Karpas-422 (cell line): Measurements from ENCODE around the gene RAC3. TPM values are rescaled to one million over a fixed set of nuclear protein-coding genes. Genes with fewer than 3 reads are reported as not detected.

ENCODE experiments used
- DNase-seq: peaks from one replicate; pipeline ENCODE4 v3.0.0-alpha.2; 2015
- H2AFZ ChIP-seq: fragments of 200-600 bp; sonication (generic); 2 replicates; pipeline ENCODE4 v1.6.1; 2014; ENCODE audit warnings: antibody characterized with exemption, low read length, mixed read lengths
- H3K27ac ChIP-seq: fragments of 200-600 bp; sonication (generic); 2 replicates; pipeline ENCODE4 v1.5.1; 2014; ENCODE audit warnings: mild to moderate bottlenecking, low read length, moderate library complexity
- H3K27me3 ChIP-seq: fragments of 200-600 bp; sonication (generic); 2 replicates; pipeline ENCODE4 v1.6.1; 2014; ENCODE audit warnings: low read length, mixed read lengths
- H3K36me3 ChIP-seq: fragments of 200-600 bp; sonication (generic); 2 replicates; pipeline ENCODE4 v1.6.1; 2014; ENCODE audit warnings: low read length, mixed read lengths; ENCODE audit not compliant: insufficient read depth
- H3K4me1 ChIP-seq: fragments of 200-600 bp; sonication (generic); 2 replicates; pipeline ENCODE4 v1.6.1; 2014; ENCODE audit warnings: mild to moderate bottlenecking, low read length, mixed read lengths
- H3K4me2 ChIP-seq: fragments of 200-600 bp; sonication (generic); 2 replicates; pipeline ENCODE4 v1.6.1; 2014; ENCODE audit warnings: low read length, low read depth, mild to moderate bottlenecking; ENCODE audit not compliant: poor library complexity, severe bottlenecking
- H3K4me3 ChIP-seq: fragments of 200-600 bp; sonication (generic); 2 replicates; pipeline ENCODE4 v1.5.1; 2014; ENCODE audit warnings: mild to moderate bottlenecking, antibody characterized with exemption, low read length, mixed read lengths
- H3K79me2 ChIP-seq: fragments of 200-600 bp; sonication (generic); 2 replicates; pipeline ENCODE4 v1.6.1; 2014; ENCODE audit warnings: mild to moderate bottlenecking, low read length, mixed read lengths
- H3K9ac ChIP-seq: fragments of 200-600 bp; sonication (generic); 2 replicates; pipeline ENCODE4 v1.6.0; 2014; ENCODE audit warnings: low read length
- H3K9me2 ChIP-seq: fragments of 200-600 bp; sonication (generic), shearing (Covaris generic); replicated peaks from 2 replicates; pipeline ENCODE4 v1.6.0; 2014; ENCODE audit warnings: mild to moderate bottlenecking, low read length, moderate library complexity; ENCODE audit not compliant: insufficient read depth
- H3K9me3 ChIP-seq: fragments of 300-700, 200-600 bp; sonication (generic); 2 replicates; pipeline ENCODE4 v1.6.1; 2014; ENCODE audit warnings: low read length, mixed read lengths
- H4K20me1 ChIP-seq: fragments of 200-600 bp; sonication (generic); 2 replicates; pipeline ENCODE4 v1.6.1; 2014; ENCODE audit warnings: mild to moderate bottlenecking, antibody characterized with exemption, low read length, low read depth; ENCODE audit not compliant: insufficient read depth
- total RNA-seq: library from RNA; depleted of rRNA; stranded (reverse); fragments of >200 nt; shearing (Covaris generic); gene quantifications from 2 replicates; pipeline ENCODE4 v1.2.3, GENCODE V29; 2014; ENCODE audit warnings: low replicate concordance

RAC3 gene
- total RNA-seq, 1 experiment from 2014 or later = 9.7 TPM

DNA sequence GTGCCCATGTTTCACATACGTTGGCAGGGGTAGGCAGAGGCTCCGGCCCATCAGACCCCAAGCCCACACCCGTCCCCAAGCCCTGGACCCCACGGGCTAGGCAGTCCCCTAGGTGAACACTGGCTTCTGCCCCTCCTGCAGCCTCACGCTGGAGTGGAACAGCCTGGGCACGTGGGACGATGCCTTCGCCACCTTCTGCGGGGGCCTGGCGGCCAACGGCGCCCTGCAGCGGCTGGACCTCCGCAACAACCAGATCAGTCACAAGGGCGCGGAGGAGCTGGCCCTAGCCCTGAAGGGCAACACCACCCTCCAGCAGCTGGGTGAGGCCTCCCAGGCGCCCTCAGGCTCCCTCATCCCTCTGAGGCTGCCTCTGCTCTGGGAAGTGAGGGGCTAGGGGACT is 6.6 kb upstream of the RAC3 start:
- no peak overlapping the region for H3K4me3 ChIP-seq
- H2AFZ ChIP-seq = no peak overlapping the region
- no peak overlapping the region for H3K4me2 ChIP-seq
- H3K9me3 ChIP-seq = no peaks in the 10 kb centered on the region
- H3K9ac ChIP-seq = no peak overlapping the region
- no peaks in the 10 kb centered on the region for H3K9me2 ChIP-seq
- no peak for DNase-seq
- H3K27me3 ChIP-seq = no peaks in the 10 kb centered on the region
- no peak overlapping the region for H3K27ac ChIP-seq
- H4K20me1 ChIP-seq = no peaks in the 10 kb centered on the region
- peaks cover 30% of the 10 kb centered on the region for H3K4me1 ChIP-seq
- no peaks in the 10 kb centered on the region for H3K36me3 ChIP-seq
- peaks cover 26% of the 10 kb centered on the region for H3K79me2 ChIP-seq

DNA sequence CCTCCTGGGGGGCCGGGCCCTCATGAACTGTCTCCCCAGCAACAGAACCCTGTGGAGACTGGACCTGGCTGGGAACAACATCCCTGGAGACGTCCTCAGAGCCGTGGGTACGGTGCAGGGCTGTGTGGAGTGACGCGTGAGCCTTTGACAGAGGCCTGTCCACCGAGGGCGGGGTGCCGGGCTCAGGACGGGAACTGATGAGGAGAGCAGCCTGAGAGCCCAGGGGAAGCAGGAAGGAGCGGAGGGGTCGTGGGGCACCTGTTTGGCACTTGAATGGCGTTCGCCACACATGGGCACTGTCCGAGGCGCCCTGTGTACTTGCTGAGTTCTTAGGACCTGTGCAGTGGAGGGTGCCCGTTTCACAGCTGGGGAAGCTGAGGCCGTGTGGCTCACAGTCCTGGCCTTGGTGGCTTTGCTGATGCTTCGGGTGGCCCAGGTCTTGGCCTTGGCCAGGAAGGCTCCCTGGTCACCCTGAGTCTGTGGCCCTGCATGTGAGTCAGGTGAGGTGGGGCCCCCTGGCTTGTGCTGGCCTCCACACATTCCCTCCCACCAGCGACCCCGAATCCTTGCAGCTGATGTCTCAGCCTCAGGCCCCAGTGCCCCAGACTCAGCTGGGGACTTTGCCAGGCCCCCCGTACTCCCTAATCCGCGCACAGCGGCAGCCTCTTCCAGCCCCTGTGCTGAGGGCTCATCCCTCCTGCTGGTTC is 5.9 kb upstream of the RAC3 start:
- no peak overlapping the region for H3K9ac ChIP-seq

DNA sequence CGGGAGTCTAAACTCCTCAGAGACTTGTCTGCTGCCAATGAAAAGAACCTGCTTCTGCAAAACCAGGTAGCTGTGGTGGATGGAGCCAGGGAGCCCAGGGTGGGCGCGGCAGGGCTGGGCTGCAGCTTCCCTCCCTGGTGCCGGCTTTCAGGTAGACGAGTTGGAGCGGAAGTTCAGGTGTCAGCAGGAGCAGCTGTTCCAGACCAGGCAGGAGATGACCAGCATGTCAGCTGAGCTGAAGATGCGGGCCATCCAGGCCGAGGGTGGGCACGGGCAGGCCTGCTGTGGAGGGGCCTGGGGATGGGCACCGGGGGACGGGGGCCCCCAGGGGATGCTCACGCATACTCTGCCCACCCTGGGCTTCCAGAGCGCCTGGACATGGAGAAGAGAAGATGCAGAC is 3.2 kb upstream of the RAC3 start:
- no peaks in the 10 kb centered on the region for H4K20me1 ChIP-seq
- H3K79me2 ChIP-seq = peaks cover 11% of the 10 kb centered on the region; the same call in 1 of the 2 replicates
- H3K4me3 ChIP-seq = no peak overlapping the region
- DNase-seq = no peak
- no peaks in the 10 kb centered on the region for H3K9me3 ChIP-seq
- H3K27me3 ChIP-seq = no peaks in the 10 kb centered on the region
- no peak overlapping the region for H3K9ac ChIP-seq
- H3K4me2 ChIP-seq = no peak overlapping the region
- no peaks in the 10 kb centered on the region for H3K9me2 ChIP-seq
- H3K36me3 ChIP-seq = no peaks in the 10 kb centered on the region
- H3K4me1 ChIP-seq = peaks cover 22% of the 10 kb centered on the region
- no peak overlapping the region for H2AFZ ChIP-seq
- H3K27ac ChIP-seq = no peak overlapping the region

More for the DNA sequence above, 5.9 kb upstream of the RAC3 start:
- no peaks in the 10 kb centered on the region for H4K20me1 ChIP-seq
- no peaks in the 10 kb centered on the region for H3K27me3 ChIP-seq
- H3K36me3 ChIP-seq = no peaks in the 10 kb centered on the region
- no peaks in the 10 kb centered on the region for H3K9me2 ChIP-seq
- H2AFZ ChIP-seq = no peak overlapping the region
- no peak overlapping the region for H3K4me3 ChIP-seq
- no peaks in the 10 kb centered on the region for H3K9me3 ChIP-seq
- DNase-seq = no peak
- H3K27ac ChIP-seq = no peak overlapping the region
- H3K4me2 ChIP-seq = no peak overlapping the region
- peaks cover 26% of the 10 kb centered on the region for H3K79me2 ChIP-seq
- peaks cover 25% of the 10 kb centered on the region for H3K4me1 ChIP-seq

DNA sequence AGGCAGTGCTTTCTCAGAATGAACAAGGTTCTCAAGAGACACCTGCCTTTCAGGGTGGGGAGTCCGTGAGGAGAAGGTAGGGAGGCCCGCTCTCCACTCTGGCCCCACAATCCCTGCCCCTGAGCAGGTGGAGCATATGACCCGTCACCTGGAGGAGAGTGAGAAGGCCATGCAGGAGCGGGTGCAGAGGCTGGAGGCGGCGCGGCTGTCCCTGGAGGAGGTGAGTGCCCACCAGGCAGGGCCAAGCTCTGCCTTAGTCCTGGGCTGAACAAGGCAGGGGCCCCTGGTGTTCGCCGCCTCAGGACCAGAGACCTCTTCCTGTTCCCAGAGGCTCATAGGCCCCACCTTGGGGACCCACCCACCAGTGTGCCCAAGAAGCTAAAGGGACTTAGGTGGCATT is 2.5 kb upstream of the RAC3 start:
- Histone ChIP-seq H2AFZ (no peak overlapping the region), H4K20me1 (no peaks in the 10 kb centered on the region), H3K9me3 (no peaks in the 10 kb centered on the region), H3K27me3 (no peaks in the 10 kb centered on the region), H3K36me3 (no peaks in the 10 kb centered on the region), H3K9ac (no peak overlapping the region), H3K79me2 (peaks cover 5% of the 10 kb centered on the region; the same call in 1 of the 2 replicates), H3K4me2 (no peak overlapping the region), H3K9me2 (no peaks in the 10 kb centered on the region), H3K4me1 (peaks cover 17% of the 10 kb centered on the region), H3K4me3 (no peak overlapping the region), H3K27ac (no peak overlapping the region)
- no peak for DNase-seq

DNA sequence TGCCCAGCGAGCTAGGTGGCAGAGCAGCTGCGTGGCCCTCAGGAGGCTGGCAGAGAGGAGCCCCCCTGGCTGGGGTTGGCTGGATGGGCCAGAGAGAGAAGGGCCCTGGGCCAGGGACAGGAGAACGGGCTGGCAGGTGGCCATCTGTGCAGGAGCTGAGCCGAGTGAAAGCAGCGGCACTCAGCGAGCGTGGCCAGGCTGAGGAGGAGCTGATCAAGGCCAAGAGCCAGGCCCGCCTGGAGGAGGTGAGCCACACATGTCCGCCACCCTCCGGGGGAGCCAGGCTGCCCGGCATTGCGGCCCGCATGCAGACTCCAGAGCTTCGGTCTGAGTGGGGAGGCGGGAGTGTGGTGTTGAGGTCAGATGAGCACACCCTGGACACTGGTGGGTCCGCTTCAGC is 2.1 kb upstream of the RAC3 start:
- Histone ChIP-seq H3K4me2 (no peak overlapping the region), H3K9ac (no peak overlapping the region), H3K9me2 (no peaks in the 10 kb centered on the region), H3K27me3 (no peaks in the 10 kb centered on the region), H3K36me3 (no peaks in the 10 kb centered on the region), H3K79me2 (peaks cover 1% of the 10 kb centered on the region; the same call in 1 of the 2 replicates), H3K9me3 (no peaks in the 10 kb centered on the region), H2AFZ (no peak overlapping the region), H3K4me3 (no peak overlapping the region), H3K4me1 (peaks cover 13% of the 10 kb centered on the region), H3K27ac (no peak overlapping the region), H4K20me1 (no peaks in the 10 kb centered on the region)
- no peak for DNase-seq

DNA sequence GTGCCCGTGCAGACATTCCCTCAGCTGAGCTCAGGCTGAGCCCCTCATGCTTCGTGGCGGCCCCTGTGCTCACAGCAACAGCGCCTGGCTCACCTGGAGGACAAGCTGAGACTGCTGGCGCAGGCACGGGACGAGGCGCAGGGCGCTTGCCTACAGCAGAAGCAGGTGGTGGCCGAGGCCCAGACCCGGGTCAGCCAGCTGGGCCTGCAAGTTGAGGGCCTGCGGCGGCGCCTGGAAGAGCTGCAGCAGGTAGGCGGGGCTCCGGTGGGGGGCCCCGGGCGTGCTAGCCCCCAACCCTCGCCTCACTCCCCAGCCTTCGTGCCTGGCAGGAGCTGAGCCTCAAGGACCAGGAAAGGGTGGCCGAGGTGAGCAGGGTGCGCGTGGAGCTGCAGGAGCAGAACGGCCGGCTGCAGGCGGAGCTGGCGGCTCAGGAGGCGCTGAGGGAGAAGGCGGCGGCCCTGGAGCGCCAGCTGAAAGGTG is 1.4 kb upstream of the RAC3 start:
- H2AFZ ChIP-seq = no peak overlapping the region
- no peaks in the 10 kb centered on the region for H4K20me1 ChIP-seq
- H3K9ac ChIP-seq = no peak overlapping the region
- H3K27ac ChIP-seq = no peak overlapping the region
- H3K36me3 ChIP-seq = no peaks in the 10 kb centered on the region
- no peak overlapping the region; the same call in 1 of the 2 replicates for H3K4me3 ChIP-seq
- H3K79me2 ChIP-seq = no peaks in the 10 kb centered on the region
- H3K4me2 ChIP-seq = peak overlapping the region; percentile 75
- H3K27me3 ChIP-seq = no peaks in the 10 kb centered on the region
- H3K9me3 ChIP-seq = no peaks in the 10 kb centered on the region
- peaks cover 11% of the 10 kb centered on the region for H3K4me1 ChIP-seq
- H3K9me2 ChIP-seq = no peaks in the 10 kb centered on the region
- no peak for DNase-seq

DNA sequence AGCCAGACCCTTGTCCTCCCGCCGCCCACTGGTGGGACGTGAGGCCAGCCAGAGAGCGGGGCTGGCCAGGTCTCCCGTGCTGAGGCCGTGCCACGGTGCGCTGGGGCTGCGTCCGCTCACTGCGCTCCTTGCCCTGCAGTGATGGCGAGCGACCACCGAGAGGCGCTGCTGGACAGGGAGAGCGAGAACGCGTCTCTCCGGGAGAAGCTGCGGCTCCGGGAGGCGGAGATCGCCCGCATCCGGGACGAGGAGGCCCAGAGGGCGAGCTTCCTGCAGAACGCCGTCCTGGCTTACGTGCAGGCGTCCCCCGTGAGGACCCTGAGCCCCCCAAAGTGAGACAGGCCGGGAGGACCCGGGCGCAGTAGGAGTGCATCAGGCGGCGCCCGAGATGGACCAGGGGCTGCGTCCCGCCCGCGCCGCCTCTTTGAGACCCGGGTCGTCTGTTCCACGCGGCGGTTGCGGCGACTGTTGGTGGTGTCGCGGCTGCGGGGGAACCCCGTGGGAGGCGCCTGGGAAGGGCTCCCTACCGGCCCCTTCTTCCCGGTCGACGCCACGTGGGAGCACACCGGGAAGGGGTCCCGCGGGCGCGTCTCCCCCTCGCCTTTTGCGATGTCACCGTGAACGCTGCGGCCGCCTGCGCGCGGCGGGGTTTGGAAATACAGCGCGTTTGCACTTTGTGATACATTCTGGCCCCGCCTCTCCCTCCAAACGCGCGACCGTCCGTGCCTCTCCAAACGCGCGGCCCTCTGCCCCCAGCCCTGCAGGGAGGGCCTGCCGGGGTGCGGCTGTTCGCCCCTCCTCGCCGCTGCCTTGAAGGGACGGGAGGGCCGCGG is 792 bp upstream of the RAC3 start:
- Histone ChIP-seq H2AFZ (peak overlapping the region; percentile 67; the same call in 1 of the 2 replicates), H3K4me1 (peaks cover 13% of the 10 kb centered on the region), H3K27me3 (no peaks in the 10 kb centered on the region), H3K36me3 (no peaks in the 10 kb centered on the region), H3K9ac (peak overlapping the region; percentile 64), H4K20me1 (no peaks in the 10 kb centered on the region), H3K9me3 (no peaks in the 10 kb centered on the region), H3K4me3 (peak overlapping the region; percentile 60), H3K27ac (no peak overlapping the region), H3K9me2 (no peaks in the 10 kb centered on the region), H3K79me2 (no peaks in the 10 kb centered on the region), H3K4me2 (peak overlapping the region; percentile 75)
- DNase-seq = peak; percentile 91

DNA sequence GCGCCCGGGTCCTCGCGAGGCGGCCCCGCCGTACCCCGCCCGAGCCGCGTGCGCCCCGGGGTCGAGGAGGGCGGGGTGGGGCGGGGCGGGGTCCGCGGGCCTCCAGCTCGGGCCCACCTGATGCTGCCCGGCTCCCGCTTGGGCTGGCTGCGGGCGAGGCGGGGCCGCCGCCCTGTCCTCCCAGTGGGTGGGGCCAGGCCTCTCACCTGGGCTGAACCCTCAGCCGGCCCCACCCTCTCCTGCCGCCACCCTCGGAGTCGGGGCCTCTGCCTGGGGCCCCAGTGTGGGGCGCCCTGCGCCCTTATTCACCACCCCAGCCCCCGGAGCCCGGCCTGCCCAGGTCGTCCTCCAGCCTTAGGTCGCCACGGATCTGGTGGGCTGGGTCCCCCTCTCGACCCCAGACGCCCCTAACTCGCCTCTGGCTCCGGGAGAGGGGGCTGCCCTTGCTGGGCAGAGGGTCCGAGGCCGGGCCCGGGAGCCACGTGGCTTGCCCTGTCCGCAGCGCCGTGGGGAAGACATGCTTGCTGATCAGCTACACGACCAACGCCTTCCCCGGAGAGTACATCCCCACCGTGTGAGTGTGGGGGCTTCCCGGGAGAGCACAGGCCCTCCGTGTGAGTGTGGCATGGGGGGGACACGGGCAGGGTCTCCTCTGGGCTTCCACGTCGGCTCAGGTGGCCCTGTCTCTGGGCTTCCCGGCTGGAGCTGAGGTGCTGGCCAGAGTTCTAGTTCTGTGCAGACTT is 578 bp downstream of the RAC3 start:
- Histone ChIP-seq H3K79me2 (peaks cover 10% of the 10 kb centered on the region), H3K4me2 (peak overlapping the region; percentile 26), H2AFZ (no peak overlapping the region), H3K4me1 (peaks cover 23% of the 10 kb centered on the region), H3K9me2 (no peaks in the 10 kb centered on the region), H3K27me3 (no peaks in the 10 kb centered on the region), H4K20me1 (0 out of 2 replicates have a peak, but pooled peaks cover 6% of the 10 kb centered on the region), H3K9me3 (no peaks in the 10 kb centered on the region), H3K4me3 (no peak overlapping the region), H3K9ac (no peak overlapping the region), H3K27ac (no peak overlapping the region), H3K36me3 (no peaks in the 10 kb centered on the region)
- peak; percentile 76 for DNase-seq
